GM19452 (cell line): ENCODE data around the gene BDKRB2.

Experiments used
- ATAC-seq: cut with Tn5 transposase; IDR thresholded peaks from one replicate; pipeline ENCODE4 v1.9.1; 2021; ENCODE audit not compliant: unreplicated experiment

Gene BDKRB2

DNA sequence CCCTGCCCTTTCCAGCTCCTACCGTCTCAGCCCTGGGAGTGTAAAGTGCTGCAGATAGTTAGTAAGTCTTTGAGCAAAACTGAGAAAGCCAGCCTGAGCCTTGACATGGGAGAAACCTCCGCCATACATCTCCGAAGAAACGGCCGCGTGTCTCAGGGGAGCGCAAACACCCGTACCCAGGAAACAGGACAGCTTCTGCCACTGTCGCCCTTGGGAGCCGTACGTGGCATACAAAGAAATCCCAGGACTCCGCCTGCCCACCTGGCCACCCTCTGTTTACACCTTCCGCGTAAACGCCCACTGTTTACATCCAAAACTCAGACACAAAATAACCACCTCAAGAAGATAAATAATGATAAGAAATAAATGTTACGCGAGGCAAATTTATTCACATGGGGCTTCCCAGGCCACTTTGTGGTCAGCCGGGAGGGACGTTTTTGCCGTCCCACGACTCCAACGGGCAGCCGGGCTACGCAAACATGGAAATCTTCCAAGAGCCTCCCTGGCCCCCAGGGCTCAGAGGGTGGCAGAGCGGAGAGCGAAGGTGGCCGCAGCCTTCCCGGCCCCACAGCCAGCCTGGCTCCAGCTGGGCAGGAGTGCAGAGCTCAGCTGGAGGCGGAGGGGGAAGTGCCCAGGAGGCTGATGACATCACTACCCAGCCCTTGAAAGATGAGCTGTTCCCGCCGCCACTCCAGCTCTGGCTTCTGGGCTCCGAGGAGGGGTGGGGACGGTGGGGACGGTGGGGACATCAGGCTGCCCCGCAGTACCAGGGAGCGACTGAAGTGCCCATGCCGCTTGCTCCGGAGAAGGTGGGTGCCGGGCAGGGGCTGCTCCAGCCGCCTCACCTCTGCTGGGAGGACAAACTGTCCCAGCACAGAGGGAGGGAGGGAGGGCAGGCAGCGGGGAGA, at the start of gene BDKRB2:
TSS of gene BDKRB2 (plus strand) at position 689 of the 908 bp plus-strand sequence. CDS start 32,269 bp downstream, outside the sequence.
- ATAC-seq = no peak

DNA sequence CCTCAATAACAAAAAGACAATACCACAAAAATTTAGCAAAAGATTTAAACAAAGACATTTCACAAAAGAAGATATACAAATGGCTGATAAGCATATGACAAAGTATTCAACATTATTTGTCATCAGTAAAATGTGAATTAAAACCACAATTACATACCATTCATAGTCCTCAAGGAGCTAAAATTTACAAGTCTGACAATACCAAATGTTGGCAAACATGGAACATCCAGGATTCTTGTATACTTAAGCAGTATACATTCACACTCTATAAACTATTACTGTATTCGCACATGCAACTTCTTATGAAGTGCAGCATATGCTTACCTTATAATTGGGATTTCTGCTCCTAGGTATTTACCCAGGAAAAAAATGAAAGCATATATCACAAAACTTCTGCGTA, 49.7 kb upstream of the BDKRB2 start:
- no peak for ATAC-seq

DNA sequence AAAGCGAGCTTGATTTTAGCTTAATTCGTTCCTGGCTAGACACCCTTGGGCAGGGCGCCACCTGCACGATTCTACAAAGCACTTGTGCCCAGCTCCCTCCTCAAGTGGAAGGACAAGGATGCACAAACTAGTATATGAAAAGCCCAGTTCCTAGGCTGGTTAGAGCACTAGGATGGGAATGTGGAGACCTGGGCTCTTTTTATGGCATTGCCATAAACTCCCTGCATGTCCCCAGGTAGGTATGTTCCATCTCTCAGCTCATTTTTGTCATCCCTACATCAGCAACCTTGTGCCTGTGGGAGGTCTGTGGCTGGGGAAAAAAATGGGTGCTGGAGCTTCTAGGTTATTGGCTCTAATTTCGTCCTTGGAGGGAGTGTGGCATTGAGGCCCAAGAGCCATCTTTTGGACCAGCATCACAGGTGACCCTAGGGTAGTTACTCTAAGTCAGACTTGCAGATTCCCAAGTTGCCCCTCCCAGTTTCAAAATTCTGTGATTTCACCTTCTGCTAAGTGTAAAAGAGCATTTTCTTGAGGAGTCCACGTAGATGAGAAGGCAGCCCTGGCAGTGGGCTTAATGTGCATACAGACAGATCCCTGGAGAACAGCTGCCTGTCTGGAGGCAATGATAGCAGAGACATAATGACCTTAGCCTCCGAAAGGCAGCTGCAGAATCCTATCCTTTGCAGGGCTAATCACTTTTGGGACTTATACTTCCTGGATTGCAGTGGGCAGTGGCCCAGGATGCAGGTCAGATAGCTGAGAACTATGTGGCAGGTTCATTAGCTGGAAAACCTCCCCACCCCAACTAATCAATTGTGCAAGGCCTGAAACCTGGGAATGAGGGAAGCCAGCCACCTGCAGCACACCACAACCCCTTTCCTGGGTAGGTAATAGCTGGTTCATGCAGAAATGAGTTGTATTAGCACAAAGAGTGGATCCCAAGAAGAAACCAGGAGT, 47.6 kb upstream of the BDKRB2 start:
- no peak for ATAC-seq

DNA sequence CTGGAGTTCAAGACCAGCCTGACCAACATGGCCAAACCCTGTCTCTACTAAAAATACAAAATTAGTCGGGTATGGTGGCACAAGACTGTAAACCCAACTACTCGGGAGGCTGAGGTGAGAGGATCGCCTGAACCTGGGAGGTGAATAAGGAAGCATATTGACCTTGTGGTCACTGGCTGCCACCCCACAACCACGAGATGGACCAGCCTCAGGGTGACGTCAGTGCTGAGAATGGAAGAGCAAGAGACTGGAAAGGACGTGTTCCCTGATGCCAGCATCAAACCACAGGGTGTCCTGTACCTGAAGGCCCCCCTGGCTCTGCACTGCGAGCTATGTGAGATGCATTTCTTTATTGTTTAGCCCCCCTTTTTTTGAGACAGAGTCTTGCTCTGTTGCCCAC, 45.9 kb upstream of the BDKRB2 start:
- no peak for ATAC-seq

DNA sequence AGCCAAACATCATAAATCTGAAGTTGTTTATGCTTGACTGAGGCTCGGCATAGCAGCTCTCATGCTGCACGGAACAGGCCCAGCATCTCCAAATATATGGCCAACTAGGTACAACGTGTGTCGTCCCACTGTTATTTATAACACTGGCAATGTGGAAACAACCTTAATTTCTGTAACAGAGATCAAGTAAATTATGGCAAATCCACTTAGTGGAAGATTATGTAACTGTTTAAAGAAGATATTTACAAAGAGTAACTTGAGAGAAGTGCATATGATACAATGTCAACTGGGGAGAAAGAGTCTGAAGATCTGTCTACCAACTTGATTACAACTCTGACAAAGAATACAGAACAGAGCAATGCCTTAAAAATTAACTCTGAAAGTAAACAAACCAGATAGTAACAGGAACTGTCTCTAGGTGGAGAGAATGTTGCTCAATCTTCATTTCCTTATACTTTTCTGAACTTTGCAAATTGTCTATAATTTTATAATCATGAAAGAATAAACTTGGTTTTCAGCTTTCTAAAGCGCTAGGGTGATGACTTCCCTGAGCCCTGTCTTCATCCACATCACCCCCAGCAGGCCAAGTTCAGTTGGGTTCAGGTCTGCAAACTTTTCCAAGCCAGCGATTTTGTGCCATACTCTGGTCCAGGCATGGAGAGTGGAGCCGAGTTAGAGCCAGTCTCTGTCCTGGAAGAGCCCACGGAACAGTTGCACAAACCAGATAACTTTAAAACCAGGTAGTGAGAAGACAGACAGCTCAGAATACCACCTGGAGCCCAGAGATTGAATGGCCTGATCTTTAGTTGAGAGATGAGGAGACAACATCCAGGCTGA, 44.3 kb upstream of the BDKRB2 start:
- ATAC-seq = no peak

DNA sequence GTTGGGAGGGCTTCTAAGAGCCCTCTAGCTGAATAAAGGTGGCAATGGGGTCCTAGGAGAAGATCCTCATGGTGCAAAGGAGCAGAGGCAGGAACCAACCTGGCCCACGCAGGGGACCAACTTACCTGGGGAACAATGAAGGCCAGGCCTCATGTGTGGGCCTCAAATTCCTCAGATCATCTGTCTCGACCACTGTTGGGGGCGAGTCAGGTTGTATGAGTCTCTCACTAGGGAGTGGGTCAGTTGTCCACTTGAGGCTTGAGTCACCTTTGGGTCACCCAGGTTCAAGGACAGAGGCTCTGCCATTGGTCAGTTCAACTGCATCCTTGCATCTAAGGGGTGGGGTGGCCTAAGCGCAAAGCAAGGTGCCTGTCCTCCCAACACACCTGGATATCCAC, 43.7 kb upstream of the BDKRB2 start:
- ATAC-seq = no peak

DNA sequence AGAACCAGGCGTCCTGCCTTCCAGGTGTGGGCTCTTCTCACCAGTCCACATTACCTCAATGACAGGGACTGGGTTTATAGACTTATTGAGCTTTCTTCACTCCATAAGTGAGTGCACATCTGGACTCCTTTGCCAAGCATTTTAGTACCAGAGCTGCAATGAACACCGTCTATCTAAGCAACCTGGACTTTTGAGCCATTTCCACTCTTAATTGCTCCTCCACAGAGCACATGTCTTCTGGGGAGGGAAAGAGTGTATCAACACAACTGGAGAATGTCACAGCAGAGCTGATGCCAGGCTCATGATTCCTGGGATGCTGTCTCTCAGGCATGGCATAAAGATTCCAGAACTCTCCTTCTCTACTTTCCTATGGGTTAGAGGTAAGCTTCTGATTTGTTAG, 43.0 kb upstream of the BDKRB2 start:
- no peak for ATAC-seq

DNA sequence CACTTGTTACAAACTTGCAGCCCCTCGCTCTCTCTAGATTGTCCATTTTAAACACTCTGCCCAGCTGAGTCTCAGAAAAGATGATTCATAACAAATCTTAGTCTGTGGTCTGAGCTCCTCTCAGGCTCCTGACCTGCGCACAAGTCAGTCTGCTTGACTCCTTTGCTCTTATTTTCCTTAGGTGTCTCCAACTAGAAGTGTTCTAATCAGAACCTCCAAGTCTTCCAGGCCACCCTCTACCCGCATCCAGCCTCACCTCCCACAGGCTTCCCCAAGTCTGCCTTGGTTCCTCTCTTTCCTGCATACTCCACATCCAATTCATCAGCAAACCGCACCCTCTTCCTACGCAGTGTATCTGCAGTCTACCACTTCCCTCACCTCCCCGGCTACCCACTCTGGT, 42.4 kb upstream of the BDKRB2 start:
- ATAC-seq = no peak

DNA sequence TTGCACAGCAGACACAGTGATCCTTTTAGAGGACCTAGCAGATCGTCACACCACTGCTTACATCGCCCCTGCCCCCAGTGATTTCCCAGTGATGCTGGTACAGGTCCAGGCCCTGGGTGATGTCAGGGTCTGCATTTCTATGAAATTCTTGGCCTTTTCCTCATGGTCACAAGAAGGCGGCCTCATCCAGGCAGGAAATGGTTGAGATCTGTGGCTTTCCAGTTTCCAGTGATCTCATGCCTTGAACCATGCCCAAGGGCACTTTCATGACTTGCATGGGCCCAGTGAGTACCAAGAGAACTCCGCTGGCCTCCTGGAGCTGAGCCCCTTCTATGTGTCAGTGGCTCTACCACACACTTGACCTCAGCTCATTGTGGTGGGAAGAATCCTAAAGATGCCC, 41.9 kb upstream of the BDKRB2 start:
- no peak for ATAC-seq

DNA sequence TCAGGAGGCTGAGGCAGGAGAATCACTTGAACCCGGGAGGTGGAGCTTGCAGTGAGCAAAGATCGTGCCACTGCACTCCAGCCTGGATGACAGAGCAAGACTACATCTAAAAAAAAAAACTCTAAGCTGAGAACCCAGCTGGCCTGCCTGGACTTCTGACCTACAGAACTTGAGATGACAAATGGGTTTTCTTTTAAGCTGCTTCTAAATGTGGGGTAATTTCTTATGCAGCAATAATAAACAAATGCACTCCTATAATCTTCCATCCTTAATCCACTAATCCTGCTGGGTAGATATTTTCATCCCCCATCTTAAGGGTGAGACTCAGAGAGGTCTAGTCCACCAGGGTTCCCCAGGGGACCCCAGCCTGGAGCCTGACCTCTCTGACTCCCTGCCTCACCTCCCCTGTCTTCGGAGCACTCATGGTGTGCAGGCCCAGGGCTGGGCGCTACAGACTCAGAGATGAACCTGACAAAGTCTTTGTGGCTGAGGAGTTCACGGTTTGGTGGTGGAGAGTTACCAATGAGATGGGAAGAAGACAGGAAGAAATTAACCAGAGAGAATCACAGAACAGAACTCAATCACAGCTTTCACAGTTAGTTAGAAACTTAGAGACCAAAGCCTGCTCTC, 39.7 kb upstream of the BDKRB2 start:
- ATAC-seq = no peak

DNA sequence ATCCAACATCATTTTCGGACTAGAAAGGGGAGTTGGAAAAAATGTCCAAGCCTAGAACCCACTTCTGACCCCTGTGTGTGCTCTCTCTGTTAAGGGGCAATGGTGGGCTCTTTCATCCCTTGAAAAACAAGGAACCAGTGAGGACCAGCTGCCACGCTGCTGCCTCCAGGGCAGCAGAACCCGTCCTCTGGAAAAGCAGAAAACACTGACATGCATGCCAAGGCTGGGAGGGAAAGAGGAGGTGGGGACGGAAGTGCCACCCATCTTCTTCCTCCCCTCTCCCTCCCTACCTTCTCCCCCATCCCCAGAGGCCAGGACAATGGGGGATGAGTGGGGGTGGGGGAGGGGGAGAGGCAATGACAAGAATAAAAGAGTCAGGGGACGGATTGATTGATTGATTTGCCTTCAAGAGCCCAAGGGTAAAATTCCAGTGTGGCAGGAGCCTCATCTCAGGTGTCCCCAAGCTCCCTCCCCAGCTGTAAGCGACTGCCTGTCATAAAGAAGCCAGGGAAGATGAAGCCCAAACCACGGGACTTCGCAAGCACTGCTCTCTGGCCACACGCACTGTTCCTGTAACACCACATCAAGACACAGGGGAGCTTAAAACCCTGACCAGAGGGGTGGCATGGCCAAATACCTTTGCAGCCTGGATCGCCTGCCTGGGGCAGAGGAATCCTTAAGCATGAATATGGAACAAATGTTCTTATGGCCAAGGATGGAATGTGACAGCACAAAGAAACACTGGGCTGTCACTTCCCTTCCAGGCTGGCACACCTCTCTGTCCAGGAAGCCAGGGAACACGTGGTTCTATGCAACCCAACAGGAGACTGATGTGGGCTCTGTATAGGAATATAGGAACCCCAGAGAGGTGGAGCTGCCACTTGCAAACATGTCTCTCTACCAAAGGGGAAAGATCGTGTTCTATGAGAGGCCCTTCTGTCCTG, 38.9 kb upstream of the BDKRB2 start:
- ATAC-seq = no peak

DNA sequence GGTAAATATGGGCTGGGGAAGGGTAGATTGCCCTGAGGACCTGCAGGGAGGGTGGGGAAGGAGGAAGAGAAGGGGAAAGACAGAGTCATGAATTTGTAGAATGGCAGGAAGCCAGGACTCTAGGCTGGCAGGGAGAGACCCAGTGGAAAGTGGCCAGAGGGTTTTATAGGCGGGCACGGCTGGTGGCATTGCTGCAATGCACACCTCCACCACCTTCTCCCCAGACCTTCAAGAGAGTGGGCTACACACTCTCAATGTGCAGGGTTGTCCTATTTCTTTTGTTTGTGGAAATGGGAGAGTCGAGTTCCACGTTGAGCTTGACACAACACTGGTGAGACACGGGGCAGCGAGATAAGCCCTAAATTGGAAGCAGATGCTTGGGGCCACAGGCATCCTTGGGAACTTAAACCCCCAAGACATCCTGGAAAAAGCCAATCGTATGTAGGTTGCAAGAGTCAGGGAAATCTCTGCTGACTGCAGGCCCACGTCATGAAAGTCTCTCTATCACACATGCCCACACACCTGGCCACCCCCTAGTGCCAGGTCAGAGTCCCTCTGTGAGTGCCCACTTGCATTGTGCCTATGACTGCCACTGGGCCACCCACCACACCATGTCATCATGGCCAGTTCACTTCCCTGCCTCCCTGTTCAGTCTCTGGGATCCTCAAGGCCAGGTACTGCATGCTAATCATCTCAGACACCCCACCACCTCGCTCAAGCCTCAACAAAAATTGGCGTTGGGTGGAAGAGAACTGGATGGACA, 38.0 kb upstream of the BDKRB2 start:
- ATAC-seq = no peak

DNA sequence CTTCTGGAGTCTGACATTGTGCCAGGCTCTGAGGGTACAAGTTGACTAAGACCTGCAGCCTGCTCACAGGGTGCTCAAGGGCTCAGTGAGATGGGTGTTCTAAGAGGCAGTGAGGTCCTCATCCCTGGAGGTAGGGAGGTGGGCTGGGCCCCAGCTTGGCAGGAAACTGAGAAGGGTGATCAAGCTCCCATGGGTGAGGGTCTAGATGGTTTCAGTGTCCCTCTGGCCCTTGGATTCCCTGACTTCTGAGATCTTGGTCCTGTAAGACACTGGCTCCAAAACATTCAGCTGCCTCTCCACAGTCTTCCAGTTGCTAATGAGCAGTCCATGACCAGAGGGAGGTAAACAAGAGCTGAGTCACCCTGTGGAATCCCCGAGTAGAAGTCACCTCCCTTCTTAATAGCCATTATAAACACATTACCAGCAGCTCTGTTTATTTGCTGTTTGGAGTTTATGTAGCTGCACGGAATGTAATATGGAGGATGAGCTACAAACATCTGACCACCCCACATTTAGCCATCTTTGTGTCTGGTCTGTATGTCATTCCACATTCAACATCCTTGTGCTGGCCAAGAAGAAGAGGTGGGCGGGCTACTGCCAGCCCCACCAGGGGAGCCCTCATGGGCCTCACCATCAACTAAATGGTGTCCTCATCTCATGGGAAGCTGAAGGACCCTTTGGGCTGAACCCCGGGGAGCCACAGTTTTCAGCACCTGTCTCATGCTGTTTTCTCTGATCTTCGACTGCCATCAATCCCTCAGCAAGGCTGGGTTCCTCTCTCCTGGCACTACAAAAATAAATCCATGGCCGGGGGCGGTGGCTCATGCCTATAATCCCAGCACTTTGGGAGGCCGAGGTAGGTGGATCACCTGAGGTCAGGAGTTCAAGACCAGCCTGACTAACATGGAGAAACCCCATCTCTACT, 37.2 kb upstream of the BDKRB2 start:
- ATAC-seq = no peak

DNA sequence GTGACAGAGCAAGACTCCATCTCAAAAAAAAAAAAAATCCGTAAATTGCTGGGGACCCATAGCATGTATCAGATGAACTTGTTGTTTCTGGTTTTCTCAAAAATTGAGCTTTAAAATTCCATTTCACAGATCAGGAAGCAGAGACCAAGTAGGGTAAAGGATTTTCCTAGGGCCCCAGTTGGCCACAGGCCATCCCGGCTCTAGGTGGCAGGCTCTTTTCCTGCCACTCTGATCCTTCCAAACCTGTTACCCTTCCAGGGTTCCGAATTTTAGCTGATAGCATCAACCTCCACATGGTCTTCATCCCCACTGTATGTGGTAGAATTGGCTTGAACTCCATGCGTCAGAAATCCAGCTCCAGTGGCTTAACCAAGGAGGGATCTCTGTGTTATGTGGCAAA, 36.1 kb upstream of the BDKRB2 start:
- no peak for ATAC-seq

DNA sequence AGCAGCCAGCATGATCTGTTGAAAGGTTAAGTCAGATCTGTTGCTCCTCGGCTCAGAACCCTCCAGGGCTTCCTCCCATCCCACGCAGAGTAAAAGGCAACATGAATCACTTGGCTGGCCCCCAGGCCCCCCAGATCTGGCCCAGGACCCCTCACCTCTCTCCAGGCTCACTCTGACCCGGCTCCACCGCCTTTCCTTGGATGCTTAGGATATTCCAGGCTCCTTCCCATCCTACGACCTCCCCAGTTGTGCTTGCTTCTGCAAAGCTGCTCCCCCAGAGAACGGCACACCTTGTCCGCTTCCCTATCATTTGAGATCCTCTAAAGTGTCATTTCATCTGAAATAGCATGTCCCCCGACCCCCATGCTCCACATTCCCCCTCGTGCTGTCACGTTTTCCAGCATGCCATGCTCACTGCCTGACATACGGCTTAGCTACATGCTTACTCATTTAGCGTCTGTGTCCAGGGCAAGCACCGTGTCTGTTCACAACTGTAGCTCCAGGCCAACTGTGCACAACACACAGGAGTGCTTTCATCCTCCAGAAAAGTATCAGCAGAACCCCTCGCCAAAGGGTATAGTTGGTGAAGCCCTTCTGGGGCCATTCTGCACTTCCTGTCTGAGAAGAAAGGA, 33.6 kb upstream of the BDKRB2 start:
- no peak for ATAC-seq

DNA sequence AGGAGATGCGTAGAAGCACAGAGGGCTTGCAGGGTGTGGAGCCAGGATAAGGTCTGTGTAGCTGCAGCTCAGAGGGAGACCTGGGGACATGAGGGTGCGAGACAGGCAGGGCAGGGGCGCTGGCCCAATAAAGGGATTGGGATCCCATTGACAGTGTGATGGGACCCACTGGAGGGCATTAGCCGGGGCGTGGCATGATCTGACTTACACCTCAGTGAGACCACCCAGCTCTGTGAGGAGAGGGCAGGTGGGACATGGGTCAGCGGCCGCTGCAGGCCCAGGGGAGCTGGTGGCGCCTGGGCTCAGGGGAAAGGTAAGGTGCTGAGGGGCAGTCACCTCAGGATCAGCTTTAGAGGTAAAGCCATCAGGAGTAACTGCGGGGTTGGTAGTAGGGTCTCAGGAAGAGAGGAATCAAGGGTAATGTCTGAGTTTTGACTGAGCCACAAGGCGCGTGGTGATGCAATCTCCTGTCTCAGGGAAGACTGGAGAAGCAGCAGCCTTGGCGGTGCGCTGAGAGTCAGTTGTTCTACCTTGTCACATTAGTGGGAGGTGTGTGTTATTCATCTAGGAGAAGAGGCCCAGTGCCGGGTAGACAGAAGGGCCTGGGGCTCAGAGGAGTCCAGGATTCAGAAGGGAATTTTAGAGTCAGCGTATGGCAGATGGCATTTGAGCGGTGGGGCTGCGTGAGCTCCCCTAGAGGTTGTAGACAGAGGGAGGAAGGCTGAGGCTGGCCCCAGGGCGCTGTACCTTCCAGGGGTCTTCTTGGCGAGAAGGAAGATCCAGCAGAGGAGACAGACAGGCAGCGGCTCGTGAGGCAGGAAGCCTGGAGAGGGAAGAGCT, 30.8 kb upstream of the BDKRB2 start:
- ATAC-seq = no peak
